GM12878 (cell line): ENCODE data around the gene CAB39L.

Experiments
- SRF ChIP-seq, 2 experiments: IDR thresholded peaks; 2 replicates each; pipeline ENCODE4 v1.6.1; 2011; ENCODE audit warnings: low read depth in 2 of 2, low read length in 2 of 2, mild to moderate bottlenecking in 1 of 2, moderate library complexity in 1 of 2
- TF ChIP-seq, protein P1 (sequence below), 3 experiments: IDR thresholded peaks in 2 of 3; conservative IDR thresholded peaks in 1 of 3; 2 replicates each; pipeline ENCODE4 v1.5.1; 2011; ENCODE audit warnings: low read depth in 3 of 3, low read length in 3 of 3, mild to moderate bottlenecking in 3 of 3, control low read depth in 2 of 3, moderate library complexity in 2 of 3, inconsistent platforms in 1 of 3, mixed read lengths in 1 of 3; ENCODE audit not compliant: control insufficient read depth in 2 of 3, insufficient read depth in 1 of 3; ENCODE audit errors: extremely low read depth in 1 of 3
- TF ChIP-seq, protein P2 (sequence below): IDR thresholded peaks from 2 replicates; pipeline ENCODE4 v1.6.1; 2012; ENCODE audit warnings: improper control_type of control experiment, low read depth, low read length; ENCODE audit not compliant: insufficient replicate concordance

DNA sequence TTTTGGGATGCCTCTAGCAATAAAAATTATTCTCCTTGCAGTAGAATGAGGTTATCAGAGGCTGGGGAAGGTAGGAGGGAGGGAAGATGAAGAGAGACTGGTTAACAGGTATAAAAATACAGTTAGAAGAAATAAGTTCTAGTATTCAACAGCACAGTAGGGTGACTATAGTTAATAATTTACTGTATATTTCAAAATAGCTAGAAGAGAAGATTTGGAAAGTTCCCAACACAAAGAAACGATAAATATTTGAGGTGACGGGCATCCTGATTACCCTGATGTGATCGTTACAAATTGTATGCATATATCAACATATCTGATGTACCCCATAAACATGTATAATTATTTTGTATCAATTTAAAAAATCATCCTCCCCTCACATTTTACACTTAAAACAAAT, 102.3 kb downstream of the CAB39L start:
- no peak for TF ChIP-seq SRF (IDR thresholded peaks at IDR 0.05; ENCODE audit: low read depth in 2 of 2, low read length in 2 of 2)
- TF ChIP-seq, protein P1, sequence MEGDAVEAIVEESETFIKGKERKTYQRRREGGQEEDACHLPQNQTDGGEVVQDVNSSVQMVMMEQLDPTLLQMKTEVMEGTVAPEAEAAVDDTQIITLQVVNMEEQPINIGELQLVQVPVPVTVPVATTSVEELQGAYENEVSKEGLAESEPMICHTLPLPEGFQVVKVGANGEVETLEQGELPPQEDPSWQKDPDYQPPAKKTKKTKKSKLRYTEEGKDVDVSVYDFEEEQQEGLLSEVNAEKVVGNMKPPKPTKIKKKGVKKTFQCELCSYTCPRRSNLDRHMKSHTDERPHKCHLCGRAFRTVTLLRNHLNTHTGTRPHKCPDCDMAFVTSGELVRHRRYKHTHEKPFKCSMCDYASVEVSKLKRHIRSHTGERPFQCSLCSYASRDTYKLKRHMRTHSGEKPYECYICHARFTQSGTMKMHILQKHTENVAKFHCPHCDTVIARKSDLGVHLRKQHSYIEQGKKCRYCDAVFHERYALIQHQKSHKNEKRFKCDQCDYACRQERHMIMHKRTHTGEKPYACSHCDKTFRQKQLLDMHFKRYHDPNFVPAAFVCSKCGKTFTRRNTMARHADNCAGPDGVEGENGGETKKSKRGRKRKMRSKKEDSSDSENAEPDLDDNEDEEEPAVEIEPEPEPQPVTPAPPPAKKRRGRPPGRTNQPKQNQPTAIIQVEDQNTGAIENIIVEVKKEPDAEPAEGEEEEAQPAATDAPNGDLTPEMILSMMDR (IDR thresholded peaks at IDR 0.05 in 2 of 3, conservative IDR thresholded peaks at IDR 0.05 in 1 of 3; ENCODE audit: control insufficient read depth in 2 of 3, extremely low read depth in 1 of 3, insufficient read depth in 1 of 3, low read depth in 3 of 3, low read length in 3 of 3), result no peak
- TF ChIP-seq, protein P2, sequence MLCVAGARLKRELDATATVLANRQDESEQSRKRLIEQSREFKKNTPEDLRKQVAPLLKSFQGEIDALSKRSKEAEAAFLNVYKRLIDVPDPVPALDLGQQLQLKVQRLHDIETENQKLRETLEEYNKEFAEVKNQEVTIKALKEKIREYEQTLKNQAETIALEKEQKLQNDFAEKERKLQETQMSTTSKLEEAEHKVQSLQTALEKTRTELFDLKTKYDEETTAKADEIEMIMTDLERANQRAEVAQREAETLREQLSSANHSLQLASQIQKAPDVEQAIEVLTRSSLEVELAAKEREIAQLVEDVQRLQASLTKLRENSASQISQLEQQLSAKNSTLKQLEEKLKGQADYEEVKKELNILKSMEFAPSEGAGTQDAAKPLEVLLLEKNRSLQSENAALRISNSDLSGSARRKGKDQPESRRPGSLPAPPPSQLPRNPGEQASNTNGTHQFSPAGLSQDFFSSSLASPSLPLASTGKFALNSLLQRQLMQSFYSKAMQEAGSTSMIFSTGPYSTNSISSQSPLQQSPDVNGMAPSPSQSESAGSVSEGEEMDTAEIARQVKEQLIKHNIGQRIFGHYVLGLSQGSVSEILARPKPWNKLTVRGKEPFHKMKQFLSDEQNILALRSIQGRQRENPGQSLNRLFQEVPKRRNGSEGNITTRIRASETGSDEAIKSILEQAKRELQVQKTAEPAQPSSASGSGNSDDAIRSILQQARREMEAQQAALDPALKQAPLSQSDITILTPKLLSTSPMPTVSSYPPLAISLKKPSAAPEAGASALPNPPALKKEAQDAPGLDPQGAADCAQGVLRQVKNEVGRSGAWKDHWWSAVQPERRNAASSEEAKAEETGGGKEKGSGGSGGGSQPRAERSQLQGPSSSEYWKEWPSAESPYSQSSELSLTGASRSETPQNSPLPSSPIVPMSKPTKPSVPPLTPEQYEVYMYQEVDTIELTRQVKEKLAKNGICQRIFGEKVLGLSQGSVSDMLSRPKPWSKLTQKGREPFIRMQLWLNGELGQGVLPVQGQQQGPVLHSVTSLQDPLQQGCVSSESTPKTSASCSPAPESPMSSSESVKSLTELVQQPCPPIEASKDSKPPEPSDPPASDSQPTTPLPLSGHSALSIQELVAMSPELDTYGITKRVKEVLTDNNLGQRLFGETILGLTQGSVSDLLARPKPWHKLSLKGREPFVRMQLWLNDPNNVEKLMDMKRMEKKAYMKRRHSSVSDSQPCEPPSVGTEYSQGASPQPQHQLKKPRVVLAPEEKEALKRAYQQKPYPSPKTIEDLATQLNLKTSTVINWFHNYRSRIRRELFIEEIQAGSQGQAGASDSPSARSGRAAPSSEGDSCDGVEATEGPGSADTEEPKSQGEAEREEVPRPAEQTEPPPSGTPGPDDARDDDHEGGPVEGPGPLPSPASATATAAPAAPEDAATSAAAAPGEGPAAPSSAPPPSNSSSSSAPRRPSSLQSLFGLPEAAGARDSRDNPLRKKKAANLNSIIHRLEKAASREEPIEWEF, result no peak
